RWPE2 (cell line): ENCODE results near the gene PON2.

Source experiments
- ATAC-seq: fragments of 200-7000 bp; cut with Tn5 transposase; 3 replicates; pipeline ENCODE4 v1.9.1; 2021; ENCODE audit warnings: low read depth
- DNase-seq: peaks from one replicate; pipeline ENCODE4 v3.0.0-alpha.2; 2020; ENCODE audit warnings: low spot score
- H3K27ac ChIP-seq: fragments of 450-650 bp; 2 replicates; pipeline ENCODE4 v1.5.1; 2017; ENCODE audit warnings: mild to moderate bottlenecking; ENCODE audit not compliant: poor library complexity, severe bottlenecking
- H3K27me3 ChIP-seq: fragments of 250-450 bp; sonication (Bioruptor Pico); 2 replicates; pipeline ENCODE4 v1.5.1; 2021; ENCODE audit warnings: mild to moderate bottlenecking, moderate library complexity; ENCODE audit not compliant: insufficient read depth, poor library complexity, severe bottlenecking
- H3K36me3 ChIP-seq: fragments of 250-450 bp; sonication (Bioruptor Pico); 2 replicates; pipeline ENCODE4 v1.5.1; 2020; ENCODE audit warnings: low read depth, mild to moderate bottlenecking, moderate library complexity
- H3K4me1 ChIP-seq: fragments of 250-450 bp; sonication (Bioruptor Pico); 2 replicates; pipeline ENCODE4 v1.5.1; 2021; ENCODE audit warnings: mild to moderate bottlenecking, moderate library complexity; ENCODE audit not compliant: insufficient read depth, poor library complexity, severe bottlenecking
- H3K4me3 ChIP-seq: fragments of 250-450 bp; sonication (Bioruptor Pico); 2 replicates; pipeline ENCODE4 v1.5.1; 2021; ENCODE audit warnings: mild to moderate bottlenecking, moderate library complexity; ENCODE audit not compliant: severe bottlenecking
- H3K9me3 ChIP-seq: fragments of 250-450 bp; sonication (Bioruptor Pico); 2 replicates; pipeline ENCODE4 v1.5.1; 2021; ENCODE audit warnings: mild to moderate bottlenecking, moderate library complexity; ENCODE audit not compliant: severe bottlenecking
- TF ChIP-seq, protein P1 (sequence below): fragments of 450-650 bp; IDR thresholded peaks from one replicate; pipeline ENCODE4 v1.5.1; 2017; ENCODE audit warnings: mild to moderate bottlenecking, moderate library complexity; ENCODE audit not compliant: poor library complexity, severe bottlenecking

PON2 gene

DNA sequence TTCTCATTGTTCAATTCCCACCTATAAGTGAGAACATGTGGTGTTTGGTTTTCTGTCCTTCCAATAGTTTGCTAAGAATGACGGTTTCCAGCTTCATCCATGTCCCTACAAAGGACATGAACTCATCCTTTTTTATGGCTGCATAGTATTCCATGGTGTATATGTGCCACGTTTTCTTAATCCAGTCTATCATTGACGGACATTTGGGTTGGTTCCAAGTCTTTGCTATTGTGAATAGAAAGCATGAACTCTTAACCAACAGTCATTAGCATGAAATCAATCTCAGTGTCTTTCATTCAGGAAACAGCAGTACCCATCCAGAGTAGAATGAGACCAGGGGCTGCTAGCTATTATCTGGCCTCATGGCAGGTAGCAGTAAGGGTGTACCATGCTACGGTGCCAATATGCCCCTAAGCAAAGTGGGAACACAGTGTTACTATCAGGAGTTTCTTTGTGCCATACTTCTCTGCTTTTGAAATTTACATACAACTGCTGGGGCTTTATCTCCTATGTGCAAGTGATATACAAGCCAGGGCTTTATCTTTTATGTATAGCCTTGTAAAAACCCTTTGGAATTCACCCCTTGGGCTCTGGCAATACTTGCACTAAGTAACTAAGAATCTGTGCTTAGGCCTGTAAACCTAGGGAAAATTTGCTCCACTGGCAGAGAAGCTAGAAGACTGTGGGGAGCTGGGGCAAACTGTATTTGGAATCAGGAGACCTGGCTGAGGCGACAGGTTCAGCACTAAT is 5.4 kb downstream of the PON2 start:
- Histone ChIP-seq H3K9me3 (peaks cover 2% of the 10 kb centered on the region), H3K36me3 (0 out of 2 replicates have a peak, but pooled peaks cover 10% of the 10 kb centered on the region), H3K4me1 (peaks cover 6% of the 10 kb centered on the region), H3K27me3 (no peaks in the 10 kb centered on the region), H3K4me3 (no peak overlapping the region), H3K27ac (no peak overlapping the region)
- ATAC-seq (no peak), DNase-seq (no peak)
- TF ChIP-seq, protein P1, sequence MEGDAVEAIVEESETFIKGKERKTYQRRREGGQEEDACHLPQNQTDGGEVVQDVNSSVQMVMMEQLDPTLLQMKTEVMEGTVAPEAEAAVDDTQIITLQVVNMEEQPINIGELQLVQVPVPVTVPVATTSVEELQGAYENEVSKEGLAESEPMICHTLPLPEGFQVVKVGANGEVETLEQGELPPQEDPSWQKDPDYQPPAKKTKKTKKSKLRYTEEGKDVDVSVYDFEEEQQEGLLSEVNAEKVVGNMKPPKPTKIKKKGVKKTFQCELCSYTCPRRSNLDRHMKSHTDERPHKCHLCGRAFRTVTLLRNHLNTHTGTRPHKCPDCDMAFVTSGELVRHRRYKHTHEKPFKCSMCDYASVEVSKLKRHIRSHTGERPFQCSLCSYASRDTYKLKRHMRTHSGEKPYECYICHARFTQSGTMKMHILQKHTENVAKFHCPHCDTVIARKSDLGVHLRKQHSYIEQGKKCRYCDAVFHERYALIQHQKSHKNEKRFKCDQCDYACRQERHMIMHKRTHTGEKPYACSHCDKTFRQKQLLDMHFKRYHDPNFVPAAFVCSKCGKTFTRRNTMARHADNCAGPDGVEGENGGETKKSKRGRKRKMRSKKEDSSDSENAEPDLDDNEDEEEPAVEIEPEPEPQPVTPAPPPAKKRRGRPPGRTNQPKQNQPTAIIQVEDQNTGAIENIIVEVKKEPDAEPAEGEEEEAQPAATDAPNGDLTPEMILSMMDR = no peak

DNA sequence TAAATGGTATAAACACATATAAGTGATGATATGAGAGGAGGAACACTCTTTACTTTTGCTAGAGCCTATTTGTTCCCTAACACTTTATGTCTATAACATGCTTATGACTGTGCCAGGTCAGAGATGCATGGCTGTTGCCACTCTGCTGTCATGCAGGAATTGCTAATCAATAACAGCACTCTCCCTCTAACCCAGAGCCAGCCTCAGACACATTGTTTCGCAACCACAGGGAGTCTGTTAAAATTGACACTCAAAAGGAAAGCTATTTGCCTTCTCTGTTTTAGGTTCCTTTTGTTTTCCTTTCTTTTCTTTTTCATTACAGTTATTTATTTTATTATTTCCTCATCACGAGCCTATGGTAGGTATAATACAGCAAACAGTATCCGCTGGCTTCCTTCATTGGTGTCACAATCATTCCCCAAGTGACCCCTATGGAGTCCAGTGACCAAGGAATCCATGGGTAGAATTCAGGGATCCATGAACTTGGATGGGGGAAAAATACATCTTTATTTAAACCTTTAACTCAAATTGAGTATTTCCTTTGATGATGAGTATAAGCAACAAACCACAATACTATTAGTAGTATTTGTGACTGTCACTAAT is 6.8 kb downstream of the PON2 start:
- no peaks in the 10 kb centered on the region for H3K27me3 ChIP-seq
- H3K27ac ChIP-seq = no peak overlapping the region
- DNase-seq (no peak), ATAC-seq (no peak)
- H3K9me3 ChIP-seq = peaks cover 2% of the 10 kb centered on the region
- H3K4me3 ChIP-seq = no peak overlapping the region
- H3K36me3 ChIP-seq = 0 out of 2 replicates have a peak, but pooled peaks cover 4% of the 10 kb centered on the region
- TF ChIP-seq, protein P1 = no peak
- H3K4me1 ChIP-seq = no peaks in the 10 kb centered on the region

DNA sequence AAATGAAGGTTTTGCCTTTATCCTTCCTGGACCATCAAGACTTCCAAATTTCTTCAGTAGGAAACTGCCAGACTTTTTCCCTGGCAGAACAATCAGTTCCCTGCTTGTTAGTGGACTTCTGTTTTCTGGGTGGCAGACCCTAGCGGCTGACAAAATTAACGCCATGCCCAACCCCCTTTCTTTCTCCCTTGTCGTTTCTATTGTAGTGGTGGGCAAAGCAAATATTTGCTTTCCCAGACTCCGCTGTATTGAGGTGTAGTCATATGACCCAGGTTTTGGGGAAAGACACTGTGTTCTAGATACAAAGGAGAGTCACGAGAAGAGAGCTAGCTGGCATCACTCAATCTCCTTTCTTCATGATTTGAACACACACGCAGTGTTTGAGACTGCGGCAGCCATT is 7.7 kb downstream of the PON2 start:
- no peak overlapping the region for H3K27ac ChIP-seq

DNA sequence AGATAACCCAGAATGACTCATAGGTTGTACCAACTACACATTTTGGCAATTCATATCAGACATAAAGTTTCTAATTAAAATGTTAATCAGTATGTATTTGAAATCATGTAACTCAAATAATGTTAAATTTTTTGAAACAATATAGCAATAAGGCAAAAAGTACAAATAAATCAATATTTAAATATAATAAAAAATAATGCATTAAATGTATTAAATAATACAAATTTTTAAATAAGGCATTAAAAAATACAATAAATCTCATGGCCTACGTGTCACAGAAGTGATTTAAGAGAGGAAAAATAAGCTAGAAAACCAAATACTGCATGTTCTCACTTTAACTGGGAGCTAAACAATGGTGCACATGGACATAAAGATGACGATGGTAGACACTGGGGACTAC is 9.1 kb downstream of the PON2 start:
- H3K9me3 ChIP-seq = peaks cover 2% of the 10 kb centered on the region

More for the DNA sequence above, 7.7 kb downstream of the PON2 start:
- TF ChIP-seq, protein P1 = no peak
- H3K4me3 ChIP-seq = no peak overlapping the region
- H3K27me3 ChIP-seq = no peaks in the 10 kb centered on the region
- DNase-seq = no peak
- no peak for ATAC-seq
- H3K4me1 ChIP-seq = no peaks in the 10 kb centered on the region
- peaks cover 2% of the 10 kb centered on the region for H3K9me3 ChIP-seq
- H3K36me3 ChIP-seq = 0 out of 2 replicates have a peak, but pooled peaks cover 4% of the 10 kb centered on the region

More for the DNA sequence above, 9.1 kb downstream of the PON2 start:
- TF ChIP-seq, protein P1 = no peak
- H3K4me1 ChIP-seq = no peaks in the 10 kb centered on the region
- ATAC-seq (no peak), DNase-seq (no peak)
- no peaks in the 10 kb centered on the region for H3K27me3 ChIP-seq
- no peak overlapping the region for H3K4me3 ChIP-seq
- H3K27ac ChIP-seq = no peak overlapping the region
- 0 out of 2 replicates have a peak, but pooled peaks cover 4% of the 10 kb centered on the region for H3K36me3 ChIP-seq
